Sigmoid colon (tissue), 3 donors: ENCODE measurements around the gene CCDC190.

ENCODE experiments used
- POLR2A ChIP-seq, 2 donors: fragments of 450-650 bp; IDR thresholded peaks; one replicate each; pipeline ENCODE4 v1.6.1; 2016; ENCODE audit warnings: antibody characterized with exemption in 2 of 2, mild to moderate bottlenecking in 2 of 2, moderate library complexity in 2 of 2
- TF ChIP-seq, protein P1 (sequence below), 4 experiments: fragments of 450-650 bp in 3 of 4; fragments of 200-600 bp in 1 of 4; IDR thresholded peaks; one replicate each; pipeline ENCODE4 v1.5.1; 2016 to 2019; ENCODE audit warnings: antibody characterized with exemption in 4 of 4, mild to moderate bottlenecking in 3 of 4, moderate library complexity in 2 of 4

DNA sequence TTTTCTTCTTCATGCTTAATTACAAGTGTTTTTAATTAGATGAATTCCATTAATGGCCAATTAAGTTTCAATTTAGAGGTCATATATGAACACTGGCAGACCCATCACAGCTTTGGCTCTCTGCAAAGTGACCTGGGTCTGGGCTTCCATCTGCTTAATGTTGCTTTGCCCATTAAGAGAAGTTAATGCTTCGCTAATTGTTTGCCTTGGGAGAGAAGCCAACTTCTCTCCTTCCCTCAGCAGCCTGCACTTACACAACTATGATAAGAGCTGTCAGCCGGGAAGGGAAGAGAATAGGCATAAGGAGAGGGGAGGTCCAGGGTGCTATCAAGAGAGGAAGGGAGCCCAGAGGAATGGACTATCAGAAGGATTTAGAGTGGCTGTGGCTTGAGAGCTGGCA is 29.0 kb upstream of the CCDC190 start:
- TF ChIP-seq, protein P1, sequence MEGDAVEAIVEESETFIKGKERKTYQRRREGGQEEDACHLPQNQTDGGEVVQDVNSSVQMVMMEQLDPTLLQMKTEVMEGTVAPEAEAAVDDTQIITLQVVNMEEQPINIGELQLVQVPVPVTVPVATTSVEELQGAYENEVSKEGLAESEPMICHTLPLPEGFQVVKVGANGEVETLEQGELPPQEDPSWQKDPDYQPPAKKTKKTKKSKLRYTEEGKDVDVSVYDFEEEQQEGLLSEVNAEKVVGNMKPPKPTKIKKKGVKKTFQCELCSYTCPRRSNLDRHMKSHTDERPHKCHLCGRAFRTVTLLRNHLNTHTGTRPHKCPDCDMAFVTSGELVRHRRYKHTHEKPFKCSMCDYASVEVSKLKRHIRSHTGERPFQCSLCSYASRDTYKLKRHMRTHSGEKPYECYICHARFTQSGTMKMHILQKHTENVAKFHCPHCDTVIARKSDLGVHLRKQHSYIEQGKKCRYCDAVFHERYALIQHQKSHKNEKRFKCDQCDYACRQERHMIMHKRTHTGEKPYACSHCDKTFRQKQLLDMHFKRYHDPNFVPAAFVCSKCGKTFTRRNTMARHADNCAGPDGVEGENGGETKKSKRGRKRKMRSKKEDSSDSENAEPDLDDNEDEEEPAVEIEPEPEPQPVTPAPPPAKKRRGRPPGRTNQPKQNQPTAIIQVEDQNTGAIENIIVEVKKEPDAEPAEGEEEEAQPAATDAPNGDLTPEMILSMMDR (IDR thresholded peaks at IDR 0.05) = no peak
- TF ChIP-seq POLR2A (IDR thresholded peaks at IDR 0.05) = no peak
